Stimulated activated CD4-positive, alpha-beta T cell treated with anti-CD3 and anti-CD28 coated beads, TNF-alpha, amount 100 ng/mL, for 24 hours (primary cell): ENCODE data around the gene IL7R.

Experiments
- DNase-seq, 3 experiments: peaks; one replicate each; pipeline ENCODE4 v3.0.0-alpha.2; 2020; ENCODE audit warnings: low read depth in 3 of 3

The IL7R gene, protein sequence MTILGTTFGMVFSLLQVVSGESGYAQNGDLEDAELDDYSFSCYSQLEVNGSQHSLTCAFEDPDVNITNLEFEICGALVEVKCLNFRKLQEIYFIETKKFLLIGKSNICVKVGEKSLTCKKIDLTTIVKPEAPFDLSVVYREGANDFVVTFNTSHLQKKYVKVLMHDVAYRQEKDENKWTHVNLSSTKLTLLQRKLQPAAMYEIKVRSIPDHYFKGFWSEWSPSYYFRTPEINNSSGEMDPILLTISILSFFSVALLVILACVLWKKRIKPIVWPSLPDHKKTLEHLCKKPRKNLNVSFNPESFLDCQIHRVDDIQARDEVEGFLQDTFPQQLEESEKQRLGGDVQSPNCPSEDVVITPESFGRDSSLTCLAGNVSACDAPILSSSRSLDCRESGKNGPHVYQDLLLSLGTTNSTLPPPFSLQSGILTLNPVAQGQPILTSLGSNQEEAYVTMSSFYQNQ

DNA sequence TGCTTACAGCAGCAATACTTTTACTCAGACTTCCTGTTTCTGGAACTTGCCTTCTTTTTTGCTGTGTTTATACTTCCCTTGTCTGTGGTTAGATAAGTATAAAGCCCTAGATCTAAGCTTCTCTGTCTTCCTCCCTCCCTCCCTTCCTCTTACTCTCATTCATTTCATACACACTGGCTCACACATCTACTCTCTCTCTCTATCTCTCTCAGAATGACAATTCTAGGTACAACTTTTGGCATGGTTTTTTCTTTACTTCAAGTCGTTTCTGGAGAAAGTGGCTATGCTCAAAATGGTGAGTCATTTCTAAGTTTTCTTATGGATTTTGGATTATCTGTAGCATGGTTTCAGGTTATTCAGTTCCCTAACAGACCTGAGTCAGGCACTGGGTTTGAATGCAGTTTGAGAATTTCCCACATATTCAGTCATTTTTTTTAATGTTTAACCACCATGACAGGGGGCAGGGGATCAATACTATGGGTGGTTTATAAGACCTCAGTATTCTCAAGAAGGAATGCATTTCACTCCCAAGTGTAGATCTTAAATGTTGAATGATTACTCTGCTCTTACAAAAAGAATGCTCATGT, at the start of gene IL7R:
TSS of gene IL7R (plus strand) at position 127 of the 587 bp plus-strand sequence. CDS start at position 214, 87 bp downstream.
- no peak for DNase-seq

DNA sequence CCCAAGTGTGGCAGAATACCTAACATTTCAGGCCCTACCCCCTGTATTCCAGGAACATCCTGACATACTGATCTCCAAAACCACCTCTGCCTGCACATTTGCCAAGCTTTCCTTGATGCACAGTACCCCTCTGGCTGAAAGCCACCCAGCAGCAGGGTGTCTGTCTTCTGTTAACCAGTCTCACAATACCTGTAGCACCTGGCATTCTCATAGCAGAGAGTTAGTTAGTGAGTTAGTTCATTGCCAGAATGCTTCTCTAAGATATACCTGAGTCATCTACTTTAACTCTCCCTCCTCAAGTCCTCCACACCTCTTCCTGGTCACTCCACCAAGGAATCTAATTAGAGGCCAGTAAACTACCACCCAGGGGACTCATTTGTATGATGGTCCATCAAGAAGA, 46.1 kb upstream of the IL7R start:
- DNase-seq, result no peak

DNA sequence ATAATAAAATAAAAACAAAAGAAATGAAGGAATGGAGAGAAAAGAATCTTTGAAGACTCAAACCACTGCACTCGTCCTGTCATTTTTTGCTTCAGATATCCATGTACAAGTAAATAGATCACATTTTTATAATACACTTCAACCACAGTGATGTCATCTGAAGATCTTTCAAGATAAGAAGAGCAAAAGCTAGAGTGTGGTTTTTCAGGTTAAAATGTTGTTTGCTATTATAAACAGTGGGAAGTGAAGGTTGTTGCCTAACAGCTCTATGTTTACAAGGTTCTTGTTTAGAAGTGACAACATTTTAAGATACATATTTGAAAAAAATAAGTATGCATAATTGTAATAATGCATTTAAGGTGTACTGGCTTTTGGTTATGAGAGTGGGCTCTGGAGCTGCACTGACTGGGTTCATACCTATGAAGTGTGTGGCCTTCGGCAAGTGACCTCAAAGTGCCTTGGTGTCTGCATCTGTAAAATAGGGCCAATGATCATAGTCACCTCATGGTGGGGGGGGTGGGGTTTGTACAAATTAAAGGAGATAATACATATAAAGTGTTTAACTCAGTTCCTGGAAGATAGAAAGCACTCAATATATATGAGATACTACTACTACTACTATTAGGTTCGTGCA, 45.5 kb upstream of the IL7R start:
- no peak for DNase-seq

DNA sequence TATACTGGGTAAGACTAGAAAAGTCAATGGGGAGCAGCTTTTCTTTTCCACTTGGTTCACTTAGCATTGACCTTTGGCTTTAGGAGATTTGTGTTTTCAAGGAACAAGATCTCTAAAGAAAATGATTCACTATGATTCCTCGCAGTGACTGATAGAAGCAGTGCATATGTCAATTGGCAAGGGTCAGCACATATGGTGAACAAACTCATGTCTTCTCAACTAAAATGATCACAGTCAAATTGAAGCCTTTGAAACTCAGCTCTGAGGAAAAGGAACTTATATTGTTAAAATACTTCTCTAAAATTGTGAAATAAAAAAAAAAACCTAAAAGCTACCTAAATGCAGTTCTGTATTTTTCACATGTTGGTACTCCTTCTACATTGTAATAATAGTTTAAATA, 43.2 kb upstream of the IL7R start:
- DNase-seq, result no peak

DNA sequence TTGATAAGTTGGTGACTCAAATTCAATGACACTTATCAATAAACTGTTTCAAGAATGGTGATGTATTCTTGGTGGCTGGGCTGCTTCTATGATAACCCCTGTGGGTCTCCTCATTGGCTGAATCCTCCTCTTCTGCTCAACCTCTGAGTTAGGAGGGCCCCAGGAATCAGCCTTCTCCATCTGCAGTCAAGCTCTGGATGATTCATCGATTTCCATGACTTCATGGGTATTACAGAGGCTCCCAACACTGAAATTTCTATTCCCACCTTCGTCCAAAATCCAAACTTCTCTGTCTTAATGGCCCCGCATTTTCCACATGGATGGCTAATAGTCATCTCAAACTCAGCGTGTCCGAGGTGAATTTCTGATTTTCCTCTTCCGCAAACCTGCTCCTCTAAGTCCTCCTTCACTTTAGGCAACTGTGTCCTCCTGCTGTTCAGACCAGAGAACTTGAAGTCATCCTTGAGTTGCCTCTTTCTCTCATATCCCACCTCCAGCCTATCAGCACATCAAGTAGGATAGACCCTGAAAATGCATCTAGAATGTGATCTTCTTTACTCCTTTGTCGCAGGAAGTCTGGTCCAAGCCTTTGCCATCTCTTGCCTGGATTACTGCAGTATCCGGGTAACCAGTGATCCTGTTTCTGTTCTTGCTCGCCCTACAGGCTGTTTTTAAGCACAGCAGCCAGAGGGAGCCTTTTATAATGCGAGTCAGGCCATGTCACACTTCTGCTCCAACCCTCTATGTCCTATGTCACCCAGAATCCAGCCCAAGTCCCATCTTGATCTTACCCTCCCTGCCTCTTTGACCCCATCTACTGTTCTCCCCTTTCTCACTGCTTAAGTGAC, 41.4 kb upstream of the IL7R start:
- no peak for DNase-seq

DNA sequence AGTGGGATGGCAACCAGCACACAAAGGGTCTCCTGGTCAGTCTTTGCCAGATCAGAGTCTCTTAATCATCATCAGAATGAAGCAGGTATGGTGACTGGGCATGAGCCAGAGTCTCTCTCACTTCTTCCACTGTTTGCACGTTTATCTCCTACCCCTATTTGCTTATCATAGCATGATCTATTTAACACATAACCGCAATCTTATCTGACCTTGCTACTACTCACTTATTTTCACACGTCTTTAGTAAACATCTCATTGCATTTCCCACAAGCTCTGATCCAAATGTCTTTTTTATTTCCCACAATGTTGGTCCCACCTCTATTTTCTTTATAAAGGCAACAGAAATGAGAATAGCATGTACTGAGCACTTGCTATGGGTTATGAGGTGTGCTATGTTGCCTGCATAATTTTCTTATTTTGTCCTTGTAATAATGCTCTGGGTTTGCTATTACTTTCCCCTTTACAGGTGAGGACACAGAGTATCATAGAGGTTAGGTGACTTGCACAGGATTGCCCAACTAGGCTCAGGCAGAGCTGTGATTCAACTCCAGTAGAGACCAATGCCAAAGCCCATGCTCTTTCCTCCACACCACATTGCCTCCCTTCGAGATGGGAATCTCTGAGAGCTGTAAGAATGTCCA, 39.7 kb upstream of the IL7R start:
- no peak for DNase-seq

DNA sequence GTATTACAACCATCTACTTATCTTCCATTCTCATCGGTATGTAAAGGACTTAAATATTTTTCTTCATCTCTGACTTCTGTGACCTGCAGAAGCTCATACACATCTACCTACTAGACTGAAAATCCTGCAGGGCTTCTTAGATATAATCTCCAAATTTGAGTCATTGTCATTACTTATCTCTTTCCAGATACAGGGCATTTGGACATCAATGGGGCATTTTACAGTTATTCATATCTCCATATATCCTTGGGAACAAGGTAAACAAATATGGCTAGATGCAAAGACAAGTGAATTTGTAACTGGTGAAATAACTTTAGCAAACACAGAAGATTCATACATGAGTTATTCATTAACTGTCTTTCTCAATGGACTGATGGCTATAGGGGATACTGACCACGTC, 37.7 kb upstream of the IL7R start:
- no peak for DNase-seq

DNA sequence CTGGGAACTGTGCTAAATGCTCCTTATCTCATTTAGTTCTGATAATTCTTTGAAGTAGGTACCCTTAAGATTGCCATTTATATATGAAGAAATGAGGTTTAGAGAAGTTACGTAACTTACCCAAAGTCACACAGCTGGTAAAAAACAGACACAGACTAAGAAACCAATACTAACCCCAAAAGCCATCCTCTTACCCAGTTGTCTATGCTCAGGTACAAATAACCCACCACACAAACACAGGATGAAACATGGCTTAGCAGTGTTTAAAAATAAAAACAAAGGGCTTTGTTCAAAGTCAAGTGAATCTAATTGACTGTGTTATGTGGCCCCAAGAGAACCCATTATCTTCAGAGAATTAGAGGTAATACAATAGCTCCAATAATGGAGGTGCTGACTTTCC, 37.0 kb upstream of the IL7R start:
- DNase-seq, result no peak

DNA sequence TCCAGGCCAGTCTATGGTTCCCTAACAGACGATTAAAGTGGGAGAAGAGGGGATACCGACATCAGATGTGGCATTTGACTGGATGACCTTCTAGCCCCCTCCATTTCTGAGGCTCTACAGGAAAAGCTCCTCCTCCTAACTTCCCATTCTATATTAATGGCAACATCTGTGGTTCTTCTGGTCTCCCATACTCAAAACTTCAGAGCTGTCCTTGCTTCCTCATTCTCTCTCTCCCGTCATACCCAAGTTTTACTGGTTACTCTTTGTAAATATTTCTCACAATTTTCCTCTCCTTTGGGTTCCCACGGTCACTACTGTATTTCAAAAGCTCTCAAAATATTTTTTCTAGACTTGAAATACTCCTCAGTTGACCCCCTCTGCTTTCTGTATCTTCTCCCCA, 36.0 kb upstream of the IL7R start:
- no peak for DNase-seq

DNA sequence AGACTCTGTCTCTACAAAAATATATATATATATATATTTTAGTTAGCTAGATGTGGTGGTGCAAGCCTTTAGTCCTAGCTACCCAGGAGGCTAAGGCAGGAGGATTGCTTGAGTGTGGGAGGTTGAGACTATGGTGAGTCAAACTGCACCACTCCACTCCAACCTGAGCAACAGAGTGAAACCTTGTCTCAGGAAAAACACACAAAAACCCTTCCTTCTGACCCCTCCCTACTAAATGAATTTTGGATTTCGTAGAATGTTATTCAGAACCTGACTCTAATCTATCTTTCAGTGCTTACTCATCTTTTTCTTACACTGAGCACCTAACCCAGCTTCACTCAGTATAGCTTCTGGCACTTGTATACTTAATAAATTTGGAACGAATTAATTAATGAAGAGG, 35.2 kb upstream of the IL7R start:
- DNase-seq, result no peak

DNA sequence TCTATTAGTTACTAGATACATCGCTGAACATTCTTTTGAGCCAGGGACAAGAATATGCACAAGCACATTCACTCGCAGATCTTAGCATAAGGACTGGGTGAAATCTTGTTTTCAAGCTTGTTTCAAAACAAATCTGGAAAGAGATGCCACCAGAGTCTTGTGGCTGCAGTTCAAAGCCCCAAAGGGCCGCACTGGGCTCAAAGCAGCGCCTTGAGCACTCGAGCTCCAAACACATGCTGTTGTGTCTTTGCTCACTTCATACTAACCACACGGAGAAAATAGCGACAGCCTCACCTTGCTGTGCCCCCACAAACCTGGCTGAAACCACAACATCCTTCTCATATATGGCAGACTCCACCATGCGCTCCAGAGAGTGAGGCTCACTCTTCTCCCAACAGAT, 34.2 kb upstream of the IL7R start:
- no peak for DNase-seq

DNA sequence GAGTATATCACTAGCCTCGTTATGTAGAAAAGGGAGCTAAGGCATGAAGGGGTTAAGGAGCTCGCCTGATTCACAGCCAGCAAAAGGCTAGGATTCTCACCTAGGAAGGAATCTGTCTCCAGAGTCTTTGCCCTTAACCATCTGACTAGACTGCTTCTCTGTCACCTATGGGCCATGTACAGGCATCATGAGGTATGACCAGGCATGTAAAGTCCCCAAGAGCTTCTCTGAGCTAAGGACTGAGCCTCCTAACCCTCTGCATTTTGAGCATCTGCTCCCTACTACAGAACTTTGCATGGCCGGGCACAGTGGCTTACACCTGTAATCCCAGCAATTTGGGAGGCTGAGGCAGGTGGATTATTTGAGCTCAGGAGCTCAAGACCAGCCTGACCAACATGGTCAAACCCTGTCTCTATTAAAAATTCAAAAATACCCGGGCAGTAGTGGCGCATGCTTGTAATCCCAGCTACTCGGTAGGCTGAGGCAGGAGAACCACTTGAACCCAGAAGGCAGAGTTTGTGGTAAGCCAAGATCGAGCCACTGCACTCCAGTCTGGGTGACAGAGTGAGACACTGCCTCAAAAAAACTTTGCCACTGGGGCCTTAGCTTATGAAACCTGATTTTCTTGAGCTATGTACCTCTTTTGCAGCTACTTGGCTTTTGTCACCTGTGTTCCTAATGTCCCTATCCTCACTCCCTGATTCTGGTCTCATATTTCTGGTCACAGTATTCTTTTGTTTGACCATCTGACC, 33.2 kb upstream of the IL7R start:
- no peak for DNase-seq

DNA sequence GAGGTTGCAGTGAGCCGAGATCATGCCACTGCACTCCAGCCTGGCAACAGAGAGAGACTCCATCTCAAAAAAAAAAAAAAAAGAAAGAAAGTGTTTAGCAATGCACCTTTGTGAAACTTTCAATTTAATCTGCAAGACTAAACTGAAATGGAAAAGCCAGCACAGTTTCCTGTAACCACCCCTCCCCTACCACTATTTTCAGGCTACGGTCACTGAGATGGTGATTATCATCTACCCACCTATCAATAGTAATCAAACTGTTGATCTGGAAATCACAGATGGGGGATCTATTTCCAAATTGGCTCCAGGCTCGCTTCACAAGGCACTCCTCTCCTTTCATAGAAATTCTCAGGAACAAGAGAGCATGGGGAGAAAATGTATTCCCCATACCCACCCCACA, 30.6 kb upstream of the IL7R start:
- DNase-seq, result no peak

DNA sequence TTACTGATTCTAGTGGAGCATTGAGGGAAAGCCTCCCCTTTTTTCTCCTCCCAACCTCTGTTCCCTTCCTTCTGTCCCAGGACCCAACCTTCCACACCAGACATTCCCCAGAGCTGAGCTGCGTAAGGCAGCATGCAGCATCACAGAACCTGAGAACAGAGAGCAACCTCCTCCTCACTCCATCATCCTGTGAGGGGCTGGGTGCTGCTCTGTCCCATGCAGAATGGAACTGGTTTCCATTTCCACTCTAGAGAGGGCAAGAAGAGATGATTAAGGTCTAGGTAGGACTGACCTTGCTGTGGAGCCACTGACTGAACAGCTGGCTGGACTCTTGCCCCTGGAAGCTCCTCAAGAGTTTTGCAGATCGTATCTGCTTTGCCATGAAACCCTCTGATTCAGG, 30.1 kb upstream of the IL7R start:
- DNase-seq, result no peak

DNA sequence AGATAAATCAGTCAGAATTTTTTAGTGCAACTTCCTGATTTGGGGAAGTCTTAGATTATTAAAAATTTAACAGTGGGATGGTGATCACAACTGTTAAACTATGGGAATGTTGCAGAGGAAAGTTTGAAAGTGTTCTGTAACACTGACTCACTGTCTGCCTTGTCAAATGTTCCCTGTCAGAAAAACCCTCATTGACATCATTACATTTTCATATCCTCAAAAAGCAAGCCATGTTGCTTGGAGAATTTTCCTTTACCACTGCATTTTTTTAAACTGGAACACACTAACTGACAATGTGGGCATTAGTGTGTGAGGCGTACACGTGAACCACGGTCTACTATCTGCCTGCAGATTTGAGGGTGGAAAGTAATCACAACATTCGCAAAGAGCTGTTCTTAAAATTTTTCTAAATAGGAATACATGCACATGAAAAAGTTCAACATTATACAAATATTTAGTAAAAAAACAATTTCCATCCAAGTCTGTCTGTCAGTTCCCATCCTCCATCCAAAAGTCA, 28.6 kb upstream of the IL7R start:
- DNase-seq, result no peak

DNA sequence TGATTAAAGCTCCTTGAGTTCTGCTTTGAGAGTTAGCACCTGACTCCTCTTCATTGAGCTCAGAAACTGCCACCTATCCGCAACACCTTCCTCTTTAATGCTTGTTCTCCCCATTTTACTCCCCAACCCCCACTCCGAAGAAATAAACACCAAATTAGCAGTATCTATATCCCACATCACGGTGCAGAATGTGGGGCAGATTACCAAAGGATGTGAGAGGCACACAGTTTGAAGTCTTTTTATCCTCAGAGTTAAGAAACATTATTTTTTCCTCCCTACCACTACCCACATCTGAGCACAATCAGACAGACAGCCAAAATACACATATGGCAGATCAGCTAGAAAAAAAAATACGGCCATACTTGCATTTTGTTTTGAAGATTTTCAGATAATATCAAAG, 26.1 kb upstream of the IL7R start:
- DNase-seq, result no peak

DNA sequence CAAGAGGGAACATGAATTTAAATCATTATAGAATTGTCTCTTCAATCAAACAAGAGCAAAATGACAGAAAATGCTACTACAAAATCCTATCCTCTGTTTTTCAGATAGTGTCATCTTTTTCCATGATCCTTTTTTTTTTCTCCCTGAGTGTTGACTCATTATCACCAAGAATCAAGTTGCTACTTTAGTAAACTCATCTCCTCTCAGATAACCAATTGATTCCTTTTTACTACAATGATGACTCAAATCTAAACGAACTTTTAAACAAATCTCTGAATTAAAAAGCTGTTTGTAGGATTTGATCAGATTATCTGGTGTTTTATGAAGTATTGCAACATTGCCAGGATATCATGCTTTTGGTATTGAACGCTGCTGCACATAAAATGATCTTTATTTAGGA, 23.9 kb upstream of the IL7R start:
- DNase-seq, result no peak

DNA sequence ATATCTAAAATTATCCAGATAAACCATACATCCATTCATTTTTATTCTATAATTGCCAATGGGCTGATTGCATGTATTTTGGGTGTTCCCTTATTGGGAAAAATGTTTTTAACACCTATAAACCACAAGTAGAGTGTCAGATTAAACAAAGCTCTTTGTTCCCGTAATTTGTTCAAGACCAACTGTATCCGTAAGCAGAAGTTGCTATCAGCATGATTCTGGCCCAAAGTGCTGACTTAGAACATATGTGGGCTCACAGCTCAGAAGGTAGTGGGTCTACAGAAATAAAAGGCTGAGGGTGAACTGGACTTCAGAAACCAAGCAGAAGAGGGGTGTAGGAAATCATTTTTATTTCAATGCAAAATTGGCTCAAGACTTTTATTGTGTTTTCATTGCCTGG, 23.5 kb upstream of the IL7R start:
- no peak for DNase-seq

DNA sequence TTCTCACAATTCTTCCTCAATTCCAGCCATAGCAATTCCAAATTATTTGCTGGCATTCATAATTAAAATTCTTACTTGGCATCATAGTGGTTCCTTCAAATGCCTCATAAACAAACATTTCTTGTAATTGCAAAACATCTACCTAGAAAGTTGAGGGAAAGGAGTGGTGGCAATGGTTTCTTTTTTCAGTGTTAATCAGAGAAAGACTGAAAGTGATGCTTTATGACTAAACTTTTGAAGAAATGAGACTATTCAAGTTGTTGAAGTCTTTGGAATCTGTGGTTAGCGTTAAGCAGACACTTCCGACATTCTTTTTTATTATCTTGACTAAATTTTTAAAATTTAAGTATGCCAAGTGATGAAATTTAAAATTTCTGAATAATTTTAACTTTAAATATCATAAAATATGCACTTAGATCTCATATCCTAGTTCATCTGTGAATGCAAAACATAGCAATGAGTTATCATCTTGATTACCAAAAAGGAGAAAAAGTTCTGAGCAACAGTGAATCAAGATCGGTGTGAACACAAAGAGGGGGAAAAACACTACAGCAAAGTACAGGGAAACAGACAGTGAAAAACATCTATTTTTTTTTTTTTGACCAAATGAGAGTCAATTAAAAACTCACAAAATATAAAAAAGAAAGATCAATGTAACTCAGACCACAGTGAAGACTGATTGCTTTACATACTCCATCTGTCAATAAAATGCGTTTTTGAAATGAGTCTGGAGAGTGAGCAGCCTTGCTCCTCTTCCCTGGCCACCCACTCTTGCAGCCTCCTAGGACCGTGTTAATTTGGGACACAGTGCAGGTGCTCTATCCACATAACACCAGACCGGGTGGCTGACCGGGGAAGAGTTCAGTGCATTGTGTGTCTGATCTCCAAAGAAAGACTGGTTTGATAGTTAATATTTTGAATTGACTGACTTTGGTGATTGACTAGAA, 20.6 kb upstream of the IL7R start:
- no peak for DNase-seq
